ENCODE results near the gene TVP23C.

Gene TVP23C

DNA sequence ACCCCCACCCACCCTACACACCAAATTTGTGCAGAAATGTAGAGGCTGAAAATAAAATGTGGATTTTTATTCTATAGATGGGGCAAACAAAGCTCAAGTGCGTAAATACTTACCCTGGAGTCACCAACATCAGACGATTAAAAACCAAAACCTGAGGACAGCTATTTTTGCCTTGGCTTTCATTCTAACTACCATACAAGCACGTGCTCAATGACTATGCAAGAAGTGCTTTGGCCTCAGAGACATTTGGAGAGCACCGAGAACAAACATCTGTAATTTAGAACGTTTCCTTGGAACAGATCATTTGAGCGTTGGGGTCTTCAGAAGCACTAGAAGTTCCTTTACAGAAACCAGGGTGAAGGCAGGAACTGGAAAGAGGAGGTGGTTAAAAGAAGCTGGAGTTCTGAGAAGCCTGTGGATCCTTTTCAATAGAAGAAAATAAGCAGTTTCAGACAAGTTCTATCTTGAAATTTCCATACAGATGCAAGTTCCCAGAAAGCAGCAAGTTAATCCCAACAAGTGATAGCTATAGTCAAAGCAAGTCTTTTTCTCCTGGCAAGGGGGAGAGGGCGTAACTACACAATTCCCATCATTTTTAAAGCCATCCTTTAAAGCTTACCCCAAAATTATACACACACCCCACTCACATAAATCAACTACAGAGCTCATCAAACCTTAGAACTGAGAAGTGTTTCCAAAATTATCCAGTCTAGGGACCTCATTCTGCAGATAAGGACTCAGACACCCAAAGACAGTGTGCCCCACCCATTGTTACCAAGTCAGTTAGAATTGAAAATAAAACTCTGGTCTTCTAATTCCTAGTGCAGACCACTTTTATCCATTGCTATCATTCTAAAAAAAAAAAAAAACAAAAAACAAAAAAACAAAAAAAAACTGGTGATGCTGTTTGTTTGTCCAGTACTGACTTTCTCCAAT, 66.3 kb downstream of the TVP23C start:
- DNase-seq: no peak

- DNase-seq: no peak
These were observed 68.5 kb downstream of the TVP23C start for GRCh38 chr17:15494821-15495220.

- no peak for DNase-seq
These were observed 69.6 kb downstream of the TVP23C start for GRCh38 chr17:15493693-15494035.

- peak in 2 of 14 donors; percentile 19 to 33 for DNase-seq
These were observed 70.2 kb downstream of the TVP23C start for GRCh38 chr17:15492791-15493692.

DNA sequence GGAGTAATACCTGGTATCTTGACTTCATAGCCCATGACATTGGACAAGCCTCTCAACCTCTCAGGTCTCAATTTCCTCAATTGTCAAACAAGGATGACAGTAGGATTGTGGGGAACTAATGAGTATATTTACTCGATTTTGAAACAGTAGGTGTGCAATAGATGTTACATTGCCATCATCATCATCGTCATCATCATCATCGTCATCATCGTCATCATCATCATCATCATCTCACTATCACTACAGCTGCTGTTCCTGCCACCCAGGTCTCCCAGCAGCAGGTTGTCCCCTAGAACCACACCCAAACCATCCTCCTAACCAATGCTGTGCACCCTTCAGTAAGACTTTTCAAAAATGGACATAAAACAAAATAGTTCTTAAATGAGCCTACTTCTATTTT, 71.1 kb downstream of the TVP23C start:
- no peak for DNase-seq

- peak in 11 of 14 donors; percentile 20 to 82 (median 48) for DNase-seq
These were observed 72.5 kb downstream of the TVP23C start for GRCh38 chr17:15490634-15491261.

DNA sequence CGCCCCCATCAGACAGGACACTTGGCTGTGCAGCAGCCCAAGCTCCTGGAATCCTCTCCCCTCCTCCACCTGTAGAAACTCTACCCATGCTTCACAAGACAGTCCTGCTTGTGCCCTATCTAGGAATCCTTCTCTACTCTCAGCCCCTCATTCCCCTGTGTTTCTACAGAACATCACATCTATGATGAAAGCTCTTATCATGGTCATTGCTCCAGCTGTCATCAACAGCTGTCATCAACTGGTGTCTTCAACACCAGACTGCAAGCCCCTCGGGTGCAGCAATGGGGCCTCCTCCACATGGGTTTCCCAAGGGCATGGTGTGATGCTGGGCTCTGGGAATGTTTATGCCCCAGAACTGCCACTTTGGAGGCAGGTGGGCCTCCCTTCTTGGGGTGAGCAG, 74.7 kb downstream of the TVP23C start:
- no peak for DNase-seq

- DNase-seq: no peak
These were observed 78.2 kb downstream of the TVP23C start for GRCh38 chr17:15485045-15485444.

GRCh38 chr17:15483431-15483830, 79.9 kb downstream of the TVP23C start:
- no peak for DNase-seq

DNA sequence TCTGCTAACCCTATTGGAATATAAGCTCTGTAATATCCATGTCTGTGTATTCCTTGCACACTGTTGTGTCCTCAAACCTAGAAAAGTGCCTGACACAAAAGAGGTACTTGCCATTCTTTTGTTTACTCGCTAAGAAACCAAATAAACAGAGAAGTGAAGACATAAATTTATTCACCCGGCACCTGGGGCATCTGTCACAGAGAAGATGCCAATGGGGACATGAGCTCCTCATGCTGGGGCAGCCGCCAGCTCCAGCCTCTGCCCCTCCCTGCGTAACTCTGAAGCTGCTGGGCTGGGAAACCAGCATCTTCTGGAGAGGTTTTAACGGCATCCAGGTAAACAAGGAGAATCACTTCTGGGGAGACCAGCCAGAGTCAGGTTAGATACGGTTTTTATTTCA, 80.8 kb downstream of the TVP23C start:
- no peak for DNase-seq

DNA sequence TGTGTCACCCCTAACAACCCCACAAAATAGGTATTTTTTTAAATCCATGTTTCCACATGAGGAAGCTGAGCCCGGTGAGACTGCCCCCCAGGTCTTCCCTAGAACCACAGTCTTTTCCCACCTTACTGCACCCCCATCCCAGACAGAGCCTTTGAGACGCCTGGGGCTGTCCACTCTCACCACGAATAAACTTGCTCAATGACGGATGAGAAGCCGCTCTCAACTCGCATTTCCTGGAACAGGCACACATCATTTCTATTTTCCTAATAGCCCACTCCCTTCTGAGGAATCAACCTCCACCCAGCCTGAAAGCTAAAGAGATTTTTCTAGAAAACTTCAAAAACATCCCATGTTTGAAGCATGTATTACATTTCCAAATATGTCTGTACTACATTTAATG, 81.8 kb downstream of the TVP23C start:
- no peak for DNase-seq

- no peak for DNase-seq
These were observed 83.1 kb downstream of the TVP23C start for GRCh38 chr17:15480204-15480603.

- no peak for DNase-seq
These were observed 83.6 kb downstream of the TVP23C start for GRCh38 chr17:15479703-15480102.

- DNase-seq: no peak
These were observed 84.4 kb downstream of the TVP23C start for GRCh38 chr17:15478845-15479244.

DNA sequence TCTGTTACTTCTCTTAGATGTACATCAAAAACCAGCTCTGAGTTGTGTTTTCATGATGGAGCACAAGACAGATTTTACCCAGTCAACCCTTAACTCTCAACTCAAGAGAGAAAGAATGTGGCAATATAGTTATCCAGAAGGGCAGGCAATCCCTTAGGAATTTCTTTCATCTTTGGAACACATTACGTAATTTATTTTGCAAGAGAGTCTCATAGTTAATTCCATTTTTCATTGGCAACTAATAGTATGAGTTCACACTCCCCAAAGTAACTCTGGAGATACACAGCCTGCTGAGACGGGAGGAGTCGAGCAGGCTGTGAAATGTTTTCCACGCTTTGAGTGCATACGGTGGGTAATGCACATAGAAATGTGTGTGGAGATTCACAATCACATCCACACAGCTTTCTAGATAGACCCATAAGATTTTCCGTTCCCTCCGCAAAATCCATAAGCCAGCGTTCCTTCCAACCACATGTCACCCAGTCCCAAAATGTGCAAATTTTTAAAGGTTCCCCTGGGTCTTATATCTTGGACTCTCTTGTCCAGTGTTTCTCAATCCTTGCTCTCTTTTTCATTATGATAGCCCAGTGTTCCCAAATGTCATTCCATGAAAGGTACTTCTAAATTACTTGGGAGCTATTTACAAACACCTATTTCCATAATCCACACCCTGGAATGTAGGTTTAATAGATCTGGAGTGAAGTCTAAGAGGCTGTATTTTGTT, 87.5 kb downstream of the TVP23C start:
- no peak for DNase-seq

DNA sequence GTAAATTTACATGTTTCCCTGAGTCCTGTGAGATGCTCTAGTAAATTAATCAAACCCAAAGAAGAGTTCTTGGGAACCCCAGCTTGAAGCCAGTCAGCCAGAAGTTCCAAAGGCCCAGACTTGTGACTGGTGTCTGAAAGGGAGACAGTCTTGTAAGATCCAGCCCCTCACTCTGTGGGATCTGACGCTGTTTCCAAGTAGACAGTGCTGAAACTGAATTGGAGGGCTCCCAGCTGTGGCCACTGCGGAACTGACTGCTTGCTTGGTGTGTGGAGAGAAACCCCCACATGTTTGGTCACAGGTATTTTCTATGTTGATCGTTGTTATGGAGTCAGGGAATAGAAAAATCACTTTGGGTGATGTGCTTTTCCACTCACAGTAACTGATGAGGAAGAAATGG, 90.4 kb downstream of the TVP23C start:
- no peak for DNase-seq

GRCh38 chr17:15470536-15470935, 92.7 kb downstream of the TVP23C start:
- no peak for DNase-seq

- no peak for DNase-seq
These were observed 94.0 kb downstream of the TVP23C start for GRCh38 chr17:15469260-15469659.

DNA sequence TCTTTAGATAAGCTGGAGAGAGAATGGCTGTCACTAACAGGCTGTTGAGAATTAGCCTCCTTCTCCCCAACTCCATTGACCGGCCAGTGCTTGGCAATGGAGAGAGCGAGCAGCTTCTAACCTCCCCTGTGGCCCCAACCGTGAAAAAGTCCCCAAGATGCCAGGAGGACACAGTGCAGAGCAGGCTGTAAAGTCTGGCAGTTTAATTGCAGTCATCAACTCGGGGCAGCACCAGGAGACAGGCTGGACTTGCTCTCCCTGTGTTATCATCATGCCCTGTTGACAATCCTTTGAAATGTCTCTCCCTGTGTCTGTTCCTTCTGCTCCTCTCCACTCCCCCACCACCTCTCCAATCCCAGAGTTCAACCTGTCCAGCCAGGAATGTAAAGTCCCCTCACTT, 95.2 kb downstream of the TVP23C start:
- no peak for DNase-seq

DNA sequence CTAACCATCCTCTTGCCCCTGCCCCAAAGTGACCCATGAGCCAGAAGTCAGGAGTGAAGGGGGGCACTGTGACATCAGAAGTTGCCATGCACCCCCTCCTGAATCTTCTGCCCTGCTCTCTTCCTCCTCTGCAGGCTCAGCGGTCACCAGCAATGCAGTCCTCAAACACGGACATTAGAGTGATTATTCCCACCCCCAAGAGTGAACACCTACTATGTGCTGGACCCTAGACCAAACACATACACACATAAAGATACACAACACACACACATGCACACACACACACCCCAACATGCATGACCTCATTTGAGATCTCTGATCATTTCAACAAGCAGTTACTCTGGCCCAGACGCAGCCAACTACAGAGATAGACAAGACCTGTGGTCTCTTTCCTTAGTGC, 95.7 kb downstream of the TVP23C start, which contains the start of gene CDRT4:
CDRT4 (minus strand) TSS at position 30 of the 400 bp plus-strand sequence. CDS start 27,383 bp downstream, outside the sequence.
- no peak for DNase-seq

DNA sequence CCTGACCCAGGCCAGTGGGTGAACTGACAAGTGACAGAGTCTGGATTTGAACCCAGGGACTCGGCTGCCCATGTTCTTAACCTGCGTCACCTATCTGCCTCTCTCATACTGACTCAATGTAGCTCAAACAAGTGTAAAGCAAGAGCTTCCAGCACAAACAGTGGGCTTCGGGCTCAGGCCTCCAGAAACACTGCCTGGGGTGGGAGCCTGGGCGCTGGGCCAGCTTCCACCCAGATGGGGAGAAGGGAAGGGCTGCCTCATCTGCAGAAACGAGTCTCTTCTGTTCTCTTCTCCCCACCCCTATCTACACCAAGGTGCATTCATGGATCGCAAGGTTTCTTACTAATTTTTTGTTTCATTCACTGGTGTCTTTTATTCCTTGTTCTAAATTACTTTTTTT, 97.2 kb downstream of the TVP23C start:
- DNase-seq: no peak

GRCh38 chr17:15465045-15465701, 98.1 kb downstream of the TVP23C start:
- DNase-seq: no peak

Measured in C1 segment of cervical spinal cord (tissue), 14 donors.